ENCODE measurements around the gene PRKN.

DNA sequence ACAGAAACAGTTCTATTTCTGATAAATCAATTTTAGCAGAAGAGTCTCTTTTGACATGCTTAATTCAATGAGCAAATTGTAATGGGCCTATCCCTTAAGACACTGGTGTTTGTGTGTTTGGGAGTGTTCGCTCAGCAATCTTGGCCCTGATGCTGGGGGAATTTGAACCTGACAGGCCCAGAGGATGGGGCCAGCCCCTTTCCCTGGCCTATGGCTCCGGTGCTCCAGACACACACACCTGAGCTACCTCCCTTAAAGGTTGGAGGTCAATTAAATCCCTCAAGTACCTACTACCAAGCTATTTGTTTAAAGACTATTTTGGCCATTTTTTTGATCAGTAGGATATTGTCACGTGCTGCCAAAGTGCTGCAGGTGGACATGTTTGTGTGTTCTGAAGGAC lies 549.3 kb downstream of the PRKN start:
- no peak for TF ChIP-seq POLR2A (IDR thresholded peaks at IDR 0.05)
- TF ChIP-seq, protein P1, sequence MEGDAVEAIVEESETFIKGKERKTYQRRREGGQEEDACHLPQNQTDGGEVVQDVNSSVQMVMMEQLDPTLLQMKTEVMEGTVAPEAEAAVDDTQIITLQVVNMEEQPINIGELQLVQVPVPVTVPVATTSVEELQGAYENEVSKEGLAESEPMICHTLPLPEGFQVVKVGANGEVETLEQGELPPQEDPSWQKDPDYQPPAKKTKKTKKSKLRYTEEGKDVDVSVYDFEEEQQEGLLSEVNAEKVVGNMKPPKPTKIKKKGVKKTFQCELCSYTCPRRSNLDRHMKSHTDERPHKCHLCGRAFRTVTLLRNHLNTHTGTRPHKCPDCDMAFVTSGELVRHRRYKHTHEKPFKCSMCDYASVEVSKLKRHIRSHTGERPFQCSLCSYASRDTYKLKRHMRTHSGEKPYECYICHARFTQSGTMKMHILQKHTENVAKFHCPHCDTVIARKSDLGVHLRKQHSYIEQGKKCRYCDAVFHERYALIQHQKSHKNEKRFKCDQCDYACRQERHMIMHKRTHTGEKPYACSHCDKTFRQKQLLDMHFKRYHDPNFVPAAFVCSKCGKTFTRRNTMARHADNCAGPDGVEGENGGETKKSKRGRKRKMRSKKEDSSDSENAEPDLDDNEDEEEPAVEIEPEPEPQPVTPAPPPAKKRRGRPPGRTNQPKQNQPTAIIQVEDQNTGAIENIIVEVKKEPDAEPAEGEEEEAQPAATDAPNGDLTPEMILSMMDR (IDR thresholded peaks at IDR 0.05 in 8 of 11, conservative IDR thresholded peaks at IDR 0.05 in 3 of 11), result no peak
